GM12873 (cell line): ENCODE data around the gene SLC4A8.

Source experiments
- CTCF ChIP-seq: IDR thresholded peaks from 2 replicates; pipeline ENCODE4 v1.5.1; 2012; ENCODE audit warnings: low read depth, mild to moderate bottlenecking, moderate library complexity, low read length, control low read depth; ENCODE audit not compliant: insufficient read depth; ENCODE audit errors: missing control alignments

SLC4A8 gene

GRCh38 chr12:51531284-51531977 is 106.8 kb downstream of the SLC4A8 start:
- TF ChIP-seq CTCF, result no peak

- peak; percentile 96 for TF ChIP-seq CTCF
Measured at GRCh38 chr12:51531978-51532497, 107.4 kb downstream of the SLC4A8 start.

GRCh38 chr12:51533799-51534198 is 109.2 kb downstream of the SLC4A8 start:
- TF ChIP-seq CTCF, result no peak

GRCh38 chr12:51534216-51535074 is 109.8 kb downstream of the SLC4A8 start:
- TF ChIP-seq CTCF, result no peak

GRCh38 chr12:51536159-51536558 is 111.5 kb downstream of the SLC4A8 start:
- TF ChIP-seq CTCF, result no peak

- no peak for TF ChIP-seq CTCF
Measured at GRCh38 chr12:51538149-51538548, 113.5 kb downstream of the SLC4A8 start.

GRCh38 chr12:51538599-51538998 is 114.0 kb downstream of the SLC4A8 start:
- no peak for TF ChIP-seq CTCF
